Measurements from ENCODE around the gene PYGM. TPM values are rescaled to one million over a fixed set of nuclear protein-coding genes. Genes with fewer than 3 reads are reported as not detected.
A peak's percentile ranks its signal among the peaks of the same experiment; 100 is the strongest.

Gene PYGM
- 0.83 and 0.94 TPM in 2 replicates for polyA plus RNA-seq (2013)

- H3K79me2 ChIP-seq (ENCODE audit: control insufficient read depth, insufficient read depth, low read length, poor library complexity) = no peaks in the 10 kb centered on the region
- H2AK5ac ChIP-seq (ENCODE audit: low read length) = no peak within 1 kb of the TSS
- no peak within 1 kb of the TSS for H2BK5ac ChIP-seq (ENCODE audit: low read depth, low read length, poor library complexity)
- peak within 1 kb of the TSS; percentile 10 for H3K18ac ChIP-seq (ENCODE audit: low read length)
- H4K8ac ChIP-seq (ENCODE audit: low read depth, low read length) = no peak within 1 kb of the TSS
- H3K79me1 ChIP-seq (ENCODE audit: low read length) = no peaks in the 10 kb centered on the region
- H3K23ac ChIP-seq (ENCODE audit: low read length) = no peak within 1 kb of the TSS
- H3K14ac ChIP-seq (ENCODE audit: low read length) = no peak within 1 kb of the TSS
- no peak within 1 kb of the TSS for H3K4ac ChIP-seq (ENCODE audit: low read depth, low read length)
- no peak for DNase-seq
- H3K9ac ChIP-seq (ENCODE audit: low read length) = no peak within 1 kb of the TSS
- peaks cover 12 to 15% of the 10 kb centered on the region in 2 experiments for H3K4me1 ChIP-seq (ENCODE audit: control insufficient read depth in 1 of 2, insufficient read depth in 2 of 2, low read length in 2 of 2)
- H2BK120ac ChIP-seq (ENCODE audit: insufficient read depth, low read length, poor library complexity) = no peak within 1 kb of the TSS
- no peaks in the 10 kb centered on the region for H3K27me3 ChIP-seq (ENCODE audit: insufficient read depth, low read length)
- H4K91ac ChIP-seq (ENCODE audit: low read depth, low read length) = no peak within 1 kb of the TSS
- H3K4me3 ChIP-seq (ENCODE audit: low read depth, low read length) = no peak within 1 kb of the TSS
- no peak within 1 kb of the TSS for H3K27ac ChIP-seq (ENCODE audit: low read depth, low read length)
- no peaks in the 10 kb centered on the region for H3K9me3 ChIP-seq (ENCODE audit: insufficient read depth, low read depth, low read length)
- peaks cover 25 to 29% of the 10 kb centered on the region in 2 experiments for H3K36me3 ChIP-seq (ENCODE audit: control insufficient read depth in 1 of 2, insufficient read depth in 2 of 2, low read length in 2 of 2)
- H2AFZ ChIP-seq (ENCODE audit: insufficient read depth, low read length, poor library complexity) = peak within 1 kb of the TSS; percentile 4
- H3K4me2 ChIP-seq (ENCODE audit: low read length) = no peak within 1 kb of the TSS
- no CpG with 5 or more reads among the region's 24 CpGs for WGBS (ENCODE audit: extremely low coverage, insufficient coverage, insufficient read length)
- no peak within 1 kb of the TSS for H4K12ac ChIP-seq (ENCODE audit: low read depth, low read length)
- no peak within 1 kb of the TSS for H2BK12ac ChIP-seq (ENCODE audit: low read length)
These were observed at the start of gene PYGM for GRCh38 chr11:64759722-64760719. Gene PYGM (minus strand): TSS chr11:64759974. CDS start chr11:64759898, 76 bp downstream.

- H3K4me2 ChIP-seq (ENCODE audit: low read length) = no peak overlapping the region
- no peak overlapping the region for H3K18ac ChIP-seq (ENCODE audit: low read length)
- DNase-seq = no peak
- no peak overlapping the region for H4K91ac ChIP-seq (ENCODE audit: low read depth, low read length)
- peaks cover 16% of the 10 kb centered on the region for H3K79me1 ChIP-seq (ENCODE audit: low read length)
- H3K14ac ChIP-seq (ENCODE audit: low read length) = no peak overlapping the region
- no CpG with 5 or more reads among the region's 9 CpGs for WGBS (ENCODE audit: extremely low coverage, insufficient coverage, insufficient read length)
- H3K79me2 ChIP-seq (ENCODE audit: control insufficient read depth, insufficient read depth, low read length, poor library complexity) = peaks cover 3% of the 10 kb centered on the region
- no peaks in the 10 kb centered on the region for H3K27me3 ChIP-seq (ENCODE audit: insufficient read depth, low read length)
- no peak overlapping the region for H3K9ac ChIP-seq (ENCODE audit: low read length)
- no peak overlapping the region for H3K27ac ChIP-seq (ENCODE audit: low read depth, low read length)
- H3K4me3 ChIP-seq (ENCODE audit: low read depth, low read length) = no peak overlapping the region
- H4K8ac ChIP-seq (ENCODE audit: low read depth, low read length) = no peak overlapping the region
- no peak overlapping the region for H2BK120ac ChIP-seq (ENCODE audit: insufficient read depth, low read length, poor library complexity)
- H2AK5ac ChIP-seq (ENCODE audit: low read length) = no peak overlapping the region
- H3K4ac ChIP-seq (ENCODE audit: low read depth, low read length) = no peak overlapping the region
- H2BK5ac ChIP-seq (ENCODE audit: low read depth, low read length, poor library complexity) = no peak overlapping the region
- no peaks in the 10 kb centered on the region for H3K9me3 ChIP-seq (ENCODE audit: insufficient read depth, low read depth, low read length)
- peaks cover 39 to 43% of the 10 kb centered on the region in 2 experiments for H3K36me3 ChIP-seq (ENCODE audit: control insufficient read depth in 1 of 2, insufficient read depth in 2 of 2, low read length in 2 of 2)
- H3K23ac ChIP-seq (ENCODE audit: low read length) = no peak overlapping the region
- H2AFZ ChIP-seq (ENCODE audit: insufficient read depth, low read length, poor library complexity) = no peak overlapping the region
- H2BK12ac ChIP-seq (ENCODE audit: low read length) = no peak overlapping the region
- H3K4me1 ChIP-seq (ENCODE audit: control insufficient read depth in 1 of 2, insufficient read depth in 2 of 2, low read length in 2 of 2) = peaks cover 10 to 20% of the 10 kb centered on the region in 2 experiments
- H4K12ac ChIP-seq (ENCODE audit: low read depth, low read length) = no peak overlapping the region
These were observed 45.7 kb upstream of the PYGM start for GRCh38 chr11:64805481-64805880.

- Histone ChIP-seq H3K9me3 (ENCODE audit: insufficient read depth, low read depth, low read length) (no peaks in the 10 kb centered on the region), H2AFZ (ENCODE audit: insufficient read depth, low read length, poor library complexity) (no peak overlapping the region), H3K27me3 (ENCODE audit: insufficient read depth, low read length) (no peaks in the 10 kb centered on the region), H3K36me3 (ENCODE audit: control insufficient read depth in 1 of 2, insufficient read depth in 2 of 2, low read length in 2 of 2) (peaks cover 44 to 46% of the 10 kb centered on the region in 2 experiments), H4K12ac (ENCODE audit: low read depth, low read length) (no peak overlapping the region), H3K4me1 (ENCODE audit: control insufficient read depth in 1 of 2, insufficient read depth in 2 of 2, low read length in 2 of 2) (peaks cover 9 to 20% of the 10 kb centered on the region in 2 experiments), H3K18ac (ENCODE audit: low read length) (no peak overlapping the region), H3K23ac (ENCODE audit: low read length) (no peak overlapping the region), H3K4me3 (ENCODE audit: low read depth, low read length) (no peak overlapping the region), H2BK120ac (ENCODE audit: insufficient read depth, low read length, poor library complexity) (no peak overlapping the region), H3K14ac (ENCODE audit: low read length) (no peak overlapping the region), H3K4me2 (ENCODE audit: low read length) (no peak overlapping the region), H2BK5ac (ENCODE audit: low read depth, low read length, poor library complexity) (no peak overlapping the region), H3K9ac (ENCODE audit: low read length) (no peak overlapping the region), H3K27ac (ENCODE audit: low read depth, low read length) (no peak overlapping the region), H4K8ac (ENCODE audit: low read depth, low read length) (no peak overlapping the region), H2AK5ac (ENCODE audit: low read length) (no peak overlapping the region), H2BK12ac (ENCODE audit: low read length) (no peak overlapping the region), H4K91ac (ENCODE audit: low read depth, low read length) (no peak overlapping the region), H3K4ac (ENCODE audit: low read depth, low read length) (no peak overlapping the region), H3K79me2 (ENCODE audit: control insufficient read depth, insufficient read depth, low read length, poor library complexity) (peaks cover 1% of the 10 kb centered on the region), H3K79me1 (ENCODE audit: low read length) (peaks cover 11% of the 10 kb centered on the region)
- no CpG with 5 or more reads among the region's 41 CpGs for WGBS (ENCODE audit: extremely low coverage, insufficient coverage, insufficient read length)
- DNase-seq = no peak
These were observed 44.8 kb upstream of the PYGM start for GRCh38 chr11:64804346-64805210.

- DNase-seq = peak in 1 of 2 donors; percentile 35
- Histone ChIP-seq H3K27me3 (ENCODE audit: insufficient read depth, low read length) (no peaks in the 10 kb centered on the region), H3K79me1 (ENCODE audit: low read length) (peaks cover 11% of the 10 kb centered on the region), H3K9ac (ENCODE audit: low read length) (no peak overlapping the region), H3K79me2 (ENCODE audit: control insufficient read depth, insufficient read depth, low read length, poor library complexity) (no peaks in the 10 kb centered on the region), H3K4me2 (ENCODE audit: low read length) (peak overlapping the region; percentile 77), H3K4me1 (ENCODE audit: control insufficient read depth in 1 of 2, insufficient read depth in 2 of 2, low read length in 2 of 2) (peaks cover 8 to 15% of the 10 kb centered on the region in 2 experiments), H3K4me3 (ENCODE audit: low read depth, low read length) (no peak overlapping the region), H3K9me3 (ENCODE audit: insufficient read depth, low read depth, low read length) (no peaks in the 10 kb centered on the region), H4K12ac (ENCODE audit: low read depth, low read length) (no peak overlapping the region), H4K91ac (ENCODE audit: low read depth, low read length) (no peak overlapping the region), H2AK5ac (ENCODE audit: low read length) (no peak overlapping the region), H3K23ac (ENCODE audit: low read length) (no peak overlapping the region), H2BK120ac (ENCODE audit: insufficient read depth, low read length, poor library complexity) (no peak overlapping the region), H3K14ac (ENCODE audit: low read length) (no peak overlapping the region), H2BK5ac (ENCODE audit: low read depth, low read length, poor library complexity) (no peak overlapping the region), H3K18ac (ENCODE audit: low read length) (no peak overlapping the region), H2BK12ac (ENCODE audit: low read length) (no peak overlapping the region), H4K8ac (ENCODE audit: low read depth, low read length) (peak overlapping the region; percentile 47), H3K36me3 (ENCODE audit: control insufficient read depth in 1 of 2, insufficient read depth in 2 of 2, low read length in 2 of 2) (peaks cover 50 to 52% of the 10 kb centered on the region in 2 experiments), H3K4ac (ENCODE audit: low read depth, low read length) (no peak overlapping the region), H2AFZ (ENCODE audit: insufficient read depth, low read length, poor library complexity) (peak overlapping the region; percentile 20), H3K27ac (ENCODE audit: low read depth, low read length) (peak overlapping the region; percentile 52)
- WGBS (ENCODE audit: extremely low coverage, insufficient coverage, insufficient read length) = no CpG with 5 or more reads among the region's 15 CpGs
These were observed 44.1 kb upstream of the PYGM start for GRCh38 chr11:64803846-64804345.

Data from trophoblast cell (in vitro differentiated cells and primary cell).